Fibroblast of lung (primary cell): ENCODE measurements around the gene KLK11.

Source experiments
- EZH2 ChIP-seq: IDR thresholded peaks from 2 replicates; pipeline ENCODE4 v1.5.1; 2012; ENCODE audit warnings: low read length, control low read depth, mild to moderate bottlenecking; ENCODE audit errors: missing control alignments
- TF ChIP-seq, protein P1 (sequence below), 2 donors: IDR thresholded peaks in 1 of 2; conservative IDR thresholded peaks in 1 of 2; 1 replicate in 1 of 2; 2 replicates in 1 of 2; pipeline ENCODE4 v1.5.1; 2011 to 2012; ENCODE audit warnings: low read length in 2 of 2, control low read depth in 1 of 2, inconsistent platforms in 1 of 2, low read depth in 1 of 2, mild to moderate bottlenecking in 1 of 2

DNA sequence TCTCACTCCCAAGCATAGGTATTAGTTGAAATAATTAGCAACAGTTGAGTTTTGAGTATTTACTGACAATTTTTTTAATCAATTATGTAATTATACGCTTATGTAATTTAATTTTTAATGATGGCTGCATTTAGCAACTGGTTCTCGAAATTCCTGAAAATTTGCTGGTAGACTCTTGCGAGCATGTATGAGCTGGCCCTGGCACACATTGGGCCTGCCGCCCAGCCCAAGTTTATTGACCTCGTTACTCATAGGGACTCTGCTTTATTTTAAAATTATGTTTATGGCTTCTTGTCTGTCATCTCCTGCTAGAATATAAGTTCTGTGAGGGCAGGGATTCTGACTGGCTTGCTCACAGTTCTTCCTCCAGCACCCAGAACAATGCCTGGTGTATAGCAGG, 49.6 kb upstream of the KLK11 start:
- no peak for TF ChIP-seq EZH2
- TF ChIP-seq, protein P1, sequence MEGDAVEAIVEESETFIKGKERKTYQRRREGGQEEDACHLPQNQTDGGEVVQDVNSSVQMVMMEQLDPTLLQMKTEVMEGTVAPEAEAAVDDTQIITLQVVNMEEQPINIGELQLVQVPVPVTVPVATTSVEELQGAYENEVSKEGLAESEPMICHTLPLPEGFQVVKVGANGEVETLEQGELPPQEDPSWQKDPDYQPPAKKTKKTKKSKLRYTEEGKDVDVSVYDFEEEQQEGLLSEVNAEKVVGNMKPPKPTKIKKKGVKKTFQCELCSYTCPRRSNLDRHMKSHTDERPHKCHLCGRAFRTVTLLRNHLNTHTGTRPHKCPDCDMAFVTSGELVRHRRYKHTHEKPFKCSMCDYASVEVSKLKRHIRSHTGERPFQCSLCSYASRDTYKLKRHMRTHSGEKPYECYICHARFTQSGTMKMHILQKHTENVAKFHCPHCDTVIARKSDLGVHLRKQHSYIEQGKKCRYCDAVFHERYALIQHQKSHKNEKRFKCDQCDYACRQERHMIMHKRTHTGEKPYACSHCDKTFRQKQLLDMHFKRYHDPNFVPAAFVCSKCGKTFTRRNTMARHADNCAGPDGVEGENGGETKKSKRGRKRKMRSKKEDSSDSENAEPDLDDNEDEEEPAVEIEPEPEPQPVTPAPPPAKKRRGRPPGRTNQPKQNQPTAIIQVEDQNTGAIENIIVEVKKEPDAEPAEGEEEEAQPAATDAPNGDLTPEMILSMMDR (conservative IDR thresholded peaks at IDR 0.05 in 1 of 2, IDR thresholded peaks at IDR 0.05 in 1 of 2; ENCODE audit: low read depth in 1 of 2, low read length in 2 of 2): no peak
